Measurements from ENCODE around the gene SFTA2. TPM values are rescaled to one million over a fixed set of nuclear protein-coding genes. Genes with fewer than 3 reads are reported as not detected.

Gene SFTA2
- total and polyA plus RNA-seq, 2 of the 8 experiments (the other 6 are each of a cell fraction or from before 2014, with no cell fraction given) = not detected

GRCh38 chr6:30881392-30882203 is 50.4 kb downstream of the SFTA2 start:
- Histone ChIP-seq H3K14ac (ENCODE audit: insufficient read length) (no peak overlapping the region), H3K18ac (ENCODE audit: extremely low read depth, low read length) (peak overlapping the region; percentile 96), H2BK120ac (replicated peaks; ENCODE audit: low read depth, low read length) (peak overlapping the region; percentile 75), H4K20me1 (replicated peaks in 1 of 2; ENCODE audit: control insufficient read depth in 1 of 2, insufficient read depth in 2 of 2, low read length in 2 of 2) (peaks cover 0 to 9% of the 10 kb centered on the region in 2 experiments), H3K4ac (replicated peaks; ENCODE audit: insufficient read length, low read depth, low read length) (peak overlapping the region; percentile 92), H2BK5ac (ENCODE audit: low read depth, low read length) (peak overlapping the region; percentile 96), H2AFZ (ENCODE audit: low read length) (no peak overlapping the region), H3K27me3 (replicated peaks in 1 of 4; ENCODE audit: control insufficient read depth in 3 of 4, extremely low read depth in 1 of 4, insufficient read depth in 3 of 4, low read length in 3 of 4) (no peaks in the 10 kb centered on the region), H4K5ac (ENCODE audit: insufficient read length, low read depth, low read length) (peak overlapping the region; percentile 45), H3K79me1 (ENCODE audit: low read depth, low read length) (peaks cover 11% of the 10 kb centered on the region; the same call in 1 of the 2 replicates), H4K91ac (replicated peaks; ENCODE audit: insufficient read length, low read length) (peak overlapping the region; percentile 40), H3K27ac (ENCODE audit: low read depth, low read length) (peak overlapping the region; percentile 70), H2AK5ac (ENCODE audit: low read depth, low read length) (peak overlapping the region; percentile 91), H3K4me2 (ENCODE audit: insufficient read depth in 1 of 2, low read depth in 2 of 2, low read length in 2 of 2) (peak overlapping the region; percentile 92 to 94), H3K56ac (replicated peaks; ENCODE audit: insufficient read length, low read depth, low read length) (no peak overlapping the region), H2BK20ac (ENCODE audit: low read length) (peak overlapping the region; percentile 67), H3K4me3 (ENCODE audit: extremely low read depth in 1 of 4, insufficient read depth in 2 of 4, low read depth in 3 of 4, low read length in 4 of 4) (peak overlapping the region; percentile 41 to 86 (median 52)), H3K23ac (ENCODE audit: insufficient read length) (no peak overlapping the region), H3K79me2 (ENCODE audit: control insufficient read depth in 1 of 2, insufficient read depth in 2 of 2, low read length in 2 of 2) (peaks cover 5 to 39% of the 10 kb centered on the region in 2 experiments; a peak in 3 of 4 replicates), H3K4me1 (replicated peaks in 1 of 4; ENCODE audit: control insufficient read depth in 3 of 4, insufficient read depth in 4 of 4, low read length in 3 of 4) (peaks cover 8 to 54% (median 36%) of the 10 kb centered on the region in 4 experiments), H2BK12ac (ENCODE audit: low read depth, low read length) (peak overlapping the region; percentile 89), H4K8ac (ENCODE audit: extremely low read depth, insufficient read depth, low read length) (peak overlapping the region; percentile 42; the same call in 1 of the 2 replicates), H3K23me2 (ENCODE audit: low read depth, low read length) (peaks cover 38% of the 10 kb centered on the region), H2BK15ac (ENCODE audit: low read length) (peak overlapping the region; percentile 97), H3K9me3 (ENCODE audit: insufficient read depth in 2 of 2, low read depth in 1 of 2, low read length in 1 of 2) (no peaks in the 10 kb centered on the region), H3K36me3 (ENCODE audit: control insufficient read depth in 2 of 4, insufficient read depth in 4 of 4, low read length in 3 of 4) (no peaks in the 10 kb centered on the region), H3K9ac (replicated peaks in 1 of 4; ENCODE audit: extremely low read depth in 1 of 4, low read depth in 3 of 4, low read length in 3 of 4) (peak overlapping the region in 3 of 4 experiments; percentile 57 to 66 (median 65); a peak in 5 of 7 replicates)
- WGBS, 2 experiments (ENCODE audit: extremely low coverage in 1 of 2, insufficient coverage in 1 of 2, insufficient read length in 1 of 2, insufficient replicate concordance in 2 of 2, low coverage in 1 of 2, low lambda C conversion rate in 2 of 2, missing lambda C conversion rate in 1 of 2) = 41% methylated on average over 14 of the region's 14 CpGs; no CpG with 5 or more reads in 1 of the 2 experiments
- DNase-seq (ENCODE audit: low read depth in 1 of 2, low spot score in 2 of 2) (no peak), FAIRE-seq (no peak)
- ChIA-PET CTCF (ENCODE audit: partially characterized antibody) (interaction anchor here (1.0 to 29.0 kb wide), 18 partner anchors 10 to 428 kb away, joined by 3 to 610 read pairs (median 6); partner anchors contain the start of genes GTF2H4 and VARS2), POLR2A (ENCODE audit: partially characterized antibody) (interaction anchor here (0.7 to 19.5 kb wide), 17 partner anchors 8 to 290 kb away, joined by 3 to 452 read pairs (median 4); partner anchors contain the start of genes FLOT1, GTF2H4, IER3 and VARS2)
- TF ChIP-seq YY1 (IDR thresholded peaks at IDR 0.05; ENCODE audit: low read depth, low read length) = no peak
- TF ChIP-seq SP1 (IDR thresholded peaks at IDR 0.05; ENCODE audit: low read depth, low read length) = no peak
- TF ChIP-seq CHD2 (IDR thresholded peaks at IDR 0.05; ENCODE audit: low read length) = no peak
- TF ChIP-seq POLR2AphosphoS5 (IDR thresholded peaks at IDR 0.05; ENCODE audit: low read depth, low read length) = no peak
- no peak for TF ChIP-seq SIRT6 (IDR thresholded peaks at IDR 0.05; ENCODE audit: low read length)
- no peak for TF ChIP-seq SP2 (IDR thresholded peaks at IDR 0.05; ENCODE audit: low read length)
- TF ChIP-seq CBX8 (IDR thresholded peaks at IDR 0.05; ENCODE audit: borderline replicate concordance, low read depth, low read length) = no peak
- no peak for TF ChIP-seq ASH2L (IDR thresholded peaks at IDR 0.05; ENCODE audit: low read length)
- no peak for TF ChIP-seq TCF12 (IDR thresholded peaks at IDR 0.05; ENCODE audit: low read depth, low read length)
- TF ChIP-seq JUN (IDR thresholded peaks at IDR 0.05; ENCODE audit: low read depth, low read length) = no peak
- no peak for TF ChIP-seq TAF1 (IDR thresholded peaks at IDR 0.05; ENCODE audit: low read depth, low read length)
- TF ChIP-seq SAP30 (IDR thresholded peaks at IDR 0.05; ENCODE audit: insufficient read depth, insufficient replicate concordance, low read length) = no peak
- TF ChIP-seq EP300 (IDR thresholded peaks at IDR 0.05; ENCODE audit: borderline replicate concordance in 1 of 2, low read depth in 2 of 2, low read length in 2 of 2) = no peak
